Osteocyte (in vitro differentiated cells): ENCODE data around the gene OXGR1. TPM values are rescaled to one million over a fixed set of nuclear protein-coding genes. Genes with fewer than 3 reads are reported as not detected.

Experiments
- DNase-seq: peaks from one replicate; pipeline ENCODE4 v3.0.0; 2021; ENCODE audit warnings: mixed read lengths; ENCODE audit not compliant: unreplicated experiment; ENCODE audit errors: extremely low spot score
- H3K27ac Mint-ChIP-seq: one replicate; pipeline ENCODE4 v1.8.0; 2021; ENCODE audit warnings: mild to moderate bottlenecking, mixed read lengths; ENCODE audit not compliant: unreplicated experiment
- H3K27me3 Mint-ChIP-seq: one replicate; pipeline ENCODE4 v1.8.0; 2021; ENCODE audit warnings: mixed read lengths; ENCODE audit not compliant: unreplicated experiment
- H3K36me3 Mint-ChIP-seq: one replicate; pipeline ENCODE4 v1.8.0; 2021; ENCODE audit warnings: mixed read lengths; ENCODE audit not compliant: unreplicated experiment
- H3K4me1 Mint-ChIP-seq: one replicate; pipeline ENCODE4 v1.8.0; 2021; ENCODE audit warnings: mixed read lengths; ENCODE audit not compliant: unreplicated experiment
- H3K4me3 Mint-ChIP-seq: one replicate; pipeline ENCODE4 v1.8.0; 2021; ENCODE audit warnings: mild to moderate bottlenecking, moderate library complexity, mixed read lengths; ENCODE audit not compliant: unreplicated experiment
- H3K9me3 Mint-ChIP-seq: one replicate; pipeline ENCODE4 v1.8.0; 2021; ENCODE audit warnings: mixed read lengths; ENCODE audit not compliant: unreplicated experiment
- total RNA-seq: library from RNA; stranded (reverse); gene quantifications from 2 replicates; pipeline ENCODE4 v1.2.1, GENCODE V29; 2021
- TF ChIP-seq, protein P1 (sequence below): fragments of 200-600 bp; sonication (generic); IDR thresholded peaks from 2 replicates; pipeline ENCODE4 v1.5.0; 2021; ENCODE audit warnings: antibody characterized with exemption, mild to moderate bottlenecking, moderate library complexity

The OXGR1 gene
- total RNA-seq, 1 donor from 2014 or later: not detected

DNA sequence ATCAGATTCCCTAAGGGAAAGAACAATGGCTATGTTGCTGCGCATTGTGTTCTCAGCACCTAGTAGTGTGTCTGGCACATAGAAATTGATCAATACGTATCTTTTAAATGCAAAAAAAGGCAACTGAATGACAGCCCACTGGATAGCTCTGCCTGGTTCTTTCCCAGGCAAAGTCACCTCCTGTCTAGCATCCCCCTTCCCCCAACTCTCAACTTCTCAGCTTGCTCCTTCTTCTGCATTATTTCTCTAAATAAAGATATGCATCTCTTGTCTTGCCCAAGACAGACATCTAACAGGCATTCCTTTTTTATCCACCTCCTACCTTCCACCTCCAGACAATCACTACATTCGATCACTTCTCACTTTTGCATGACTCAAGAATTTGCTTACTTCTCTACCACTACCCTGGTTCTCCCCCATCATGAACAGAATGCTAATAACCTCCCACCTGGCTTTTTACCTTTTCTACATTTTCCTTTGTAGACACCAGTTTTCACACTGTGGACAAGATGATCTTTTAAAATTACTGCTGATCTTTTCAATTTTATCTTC lies 26.5 kb upstream of the OXGR1 start:
- Mint-ChIP-seq H3K4me3 (no peak overlapping the region), H3K36me3 (no peaks in the 10 kb centered on the region), H3K4me1 (peaks cover 9% of the 10 kb centered on the region), H3K27me3 (peaks cover 8% of the 10 kb centered on the region), H3K9me3 (peaks cover 3% of the 10 kb centered on the region), H3K27ac (no peak overlapping the region)
- no peak for DNase-seq
- TF ChIP-seq, protein P1, sequence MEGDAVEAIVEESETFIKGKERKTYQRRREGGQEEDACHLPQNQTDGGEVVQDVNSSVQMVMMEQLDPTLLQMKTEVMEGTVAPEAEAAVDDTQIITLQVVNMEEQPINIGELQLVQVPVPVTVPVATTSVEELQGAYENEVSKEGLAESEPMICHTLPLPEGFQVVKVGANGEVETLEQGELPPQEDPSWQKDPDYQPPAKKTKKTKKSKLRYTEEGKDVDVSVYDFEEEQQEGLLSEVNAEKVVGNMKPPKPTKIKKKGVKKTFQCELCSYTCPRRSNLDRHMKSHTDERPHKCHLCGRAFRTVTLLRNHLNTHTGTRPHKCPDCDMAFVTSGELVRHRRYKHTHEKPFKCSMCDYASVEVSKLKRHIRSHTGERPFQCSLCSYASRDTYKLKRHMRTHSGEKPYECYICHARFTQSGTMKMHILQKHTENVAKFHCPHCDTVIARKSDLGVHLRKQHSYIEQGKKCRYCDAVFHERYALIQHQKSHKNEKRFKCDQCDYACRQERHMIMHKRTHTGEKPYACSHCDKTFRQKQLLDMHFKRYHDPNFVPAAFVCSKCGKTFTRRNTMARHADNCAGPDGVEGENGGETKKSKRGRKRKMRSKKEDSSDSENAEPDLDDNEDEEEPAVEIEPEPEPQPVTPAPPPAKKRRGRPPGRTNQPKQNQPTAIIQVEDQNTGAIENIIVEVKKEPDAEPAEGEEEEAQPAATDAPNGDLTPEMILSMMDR: no peak

DNA sequence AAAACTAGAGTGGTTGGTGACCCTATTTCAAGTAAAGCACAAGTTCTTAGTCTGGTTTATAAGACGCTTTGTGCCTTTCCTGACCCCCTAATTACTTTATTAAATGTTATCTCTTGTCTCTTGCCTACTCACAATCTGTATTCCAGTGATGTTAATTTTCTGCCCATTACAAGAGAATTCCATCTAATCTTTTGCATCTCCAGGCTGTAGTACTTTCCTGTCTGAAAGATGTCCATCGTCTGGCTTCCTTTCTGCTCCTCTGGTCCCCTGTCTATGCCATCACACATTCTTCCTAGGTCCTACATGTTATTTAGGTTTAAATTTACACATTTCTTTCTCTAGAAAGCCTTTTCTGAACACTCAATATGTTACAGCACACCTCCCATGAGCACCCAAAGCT lies 25.9 kb upstream of the OXGR1 start:
- Mint-ChIP-seq H3K4me3 (no peak overlapping the region), H3K27ac (no peak overlapping the region), H3K9me3 (peaks cover 2% of the 10 kb centered on the region), H3K27me3 (peaks cover 8% of the 10 kb centered on the region), H3K36me3 (no peaks in the 10 kb centered on the region), H3K4me1 (peaks cover 9% of the 10 kb centered on the region)
- TF ChIP-seq, protein P1: no peak
- DNase-seq: no peak

DNA sequence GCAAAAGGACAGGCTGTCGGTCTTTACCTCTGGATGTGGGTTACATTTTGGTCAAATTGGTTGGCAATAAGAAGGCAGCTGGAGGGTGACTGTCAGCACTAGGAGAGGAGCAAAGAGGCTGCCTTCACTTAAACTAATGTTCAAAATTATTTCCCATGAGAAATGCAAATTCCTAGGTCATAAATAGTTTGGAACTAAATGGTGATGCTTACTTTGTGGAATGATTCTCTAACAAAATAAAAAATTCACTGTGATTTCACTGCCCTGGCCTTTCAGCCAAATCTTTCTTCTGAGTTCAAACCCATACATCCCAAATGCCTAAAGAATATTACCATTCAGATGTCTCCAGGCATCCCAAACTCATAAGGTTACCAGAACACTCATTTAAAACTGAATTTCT lies 25.0 kb upstream of the OXGR1 start:
- no peak for DNase-seq
- Mint-ChIP-seq H3K4me1 (peaks cover 9% of the 10 kb centered on the region), H3K9me3 (no peaks in the 10 kb centered on the region), H3K36me3 (no peaks in the 10 kb centered on the region), H3K4me3 (no peak overlapping the region), H3K27me3 (peaks cover 15% of the 10 kb centered on the region), H3K27ac (no peak overlapping the region)
- TF ChIP-seq, protein P1: no peak

GRCh38 chr13:97018029-97018819 lies 23.9 kb upstream of the OXGR1 start:
- H3K27ac Mint-ChIP-seq: no peak overlapping the region
- H3K4me3 Mint-ChIP-seq: peak overlapping the region; percentile 48
- peaks cover 24% of the 10 kb centered on the region for H3K27me3 Mint-ChIP-seq
- H3K4me1 Mint-ChIP-seq: peaks cover 9% of the 10 kb centered on the region
- no peaks in the 10 kb centered on the region for H3K36me3 Mint-ChIP-seq
- TF ChIP-seq, protein P1: peak; percentile 92
- no peak for DNase-seq
- no peaks in the 10 kb centered on the region for H3K9me3 Mint-ChIP-seq

DNA sequence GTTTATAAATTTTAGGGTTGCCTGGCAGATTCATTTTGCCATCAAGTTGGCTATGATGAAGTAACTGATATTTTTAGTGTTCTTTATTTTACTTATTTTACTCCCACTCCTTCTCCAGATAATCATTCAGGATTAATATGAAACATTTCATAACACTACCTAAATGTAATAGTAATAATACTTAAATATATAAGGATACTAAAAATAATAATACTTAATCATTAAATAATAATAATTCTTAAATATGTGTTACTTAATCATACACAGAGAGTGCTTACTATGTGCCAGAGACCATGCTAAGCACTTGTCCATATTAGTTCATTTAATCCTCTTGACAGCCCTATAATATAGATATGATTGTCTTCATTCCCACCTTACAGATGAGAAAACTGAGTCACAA lies 23.0 kb upstream of the OXGR1 start:
- Mint-ChIP-seq H3K4me1 (peaks cover 9% of the 10 kb centered on the region), H3K4me3 (no peak overlapping the region), H3K36me3 (no peaks in the 10 kb centered on the region), H3K27me3 (peaks cover 24% of the 10 kb centered on the region), H3K9me3 (no peaks in the 10 kb centered on the region), H3K27ac (no peak overlapping the region)
- no peak for DNase-seq
- TF ChIP-seq, protein P1: no peak
